Middle frontal gyrus (tissue), 1 donor: ENCODE measurements around the gene SDK2.

ENCODE experiments used
- DNase-seq: peaks from one replicate; pipeline ENCODE4 v3.0.0-alpha.2; 2015; ENCODE audit warnings: low spot score; ENCODE audit errors: extremely low spot score

Gene SDK2

DNA sequence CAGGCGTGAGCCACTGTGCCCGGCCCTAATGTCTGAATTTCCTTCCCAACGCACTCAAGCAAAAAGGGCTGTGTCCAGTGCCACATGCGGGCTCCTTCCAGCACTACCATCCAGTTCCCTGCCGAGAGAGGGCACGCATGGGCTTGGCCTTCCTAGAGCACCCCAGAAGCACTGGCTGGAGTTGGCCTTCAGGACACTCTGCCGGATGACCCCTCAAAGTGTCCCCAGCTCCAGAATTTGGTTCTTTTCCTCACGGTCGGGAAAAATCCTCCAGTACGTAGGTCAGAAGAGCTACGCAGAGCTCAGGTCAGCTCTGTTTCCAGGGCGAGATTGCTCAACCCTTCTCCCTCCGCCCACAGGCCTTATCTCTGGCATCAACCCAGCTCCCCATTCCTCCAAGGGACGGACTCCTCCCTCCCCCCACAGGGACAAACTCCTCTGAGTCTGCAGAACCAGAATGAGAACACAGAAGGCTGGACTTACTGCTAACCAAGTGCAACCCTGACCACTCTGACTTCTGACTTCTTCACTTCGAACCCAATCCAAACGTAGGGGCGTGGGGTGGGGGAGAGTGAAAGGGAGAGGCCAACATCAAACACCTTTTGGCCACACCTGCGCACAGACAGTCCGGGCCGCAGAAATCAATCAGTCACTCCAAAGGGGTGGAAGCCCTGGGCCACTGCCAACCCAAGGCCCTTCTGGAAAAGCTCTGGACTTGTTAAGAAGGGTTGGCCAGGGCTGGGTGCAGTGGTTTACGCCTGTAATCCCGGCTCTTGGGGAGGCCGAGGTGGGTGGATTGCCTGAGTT lies 336.0 kb downstream of the SDK2 start:
- no peak for DNase-seq

DNA sequence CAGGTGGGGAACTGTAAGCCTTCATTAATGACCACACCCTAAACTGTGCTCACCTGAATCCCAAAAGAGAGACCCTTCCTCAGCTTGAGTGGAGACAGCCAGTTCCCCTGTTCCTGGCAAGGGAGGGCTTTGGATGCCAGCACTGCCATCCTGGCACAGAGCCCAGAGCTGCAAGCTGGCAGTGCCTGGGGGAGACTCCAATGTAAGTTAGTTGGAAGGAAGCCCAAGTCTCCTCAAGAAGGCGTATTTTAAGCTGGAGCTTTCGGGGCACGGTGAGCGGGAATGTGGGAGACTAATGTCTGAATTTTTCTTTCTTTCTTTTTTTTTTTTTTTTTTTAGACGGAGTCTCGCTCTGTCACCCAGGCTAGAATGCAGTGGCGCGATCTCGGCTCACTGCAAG lies 337.1 kb downstream of the SDK2 start:
- peak; percentile 51 for DNase-seq

DNA sequence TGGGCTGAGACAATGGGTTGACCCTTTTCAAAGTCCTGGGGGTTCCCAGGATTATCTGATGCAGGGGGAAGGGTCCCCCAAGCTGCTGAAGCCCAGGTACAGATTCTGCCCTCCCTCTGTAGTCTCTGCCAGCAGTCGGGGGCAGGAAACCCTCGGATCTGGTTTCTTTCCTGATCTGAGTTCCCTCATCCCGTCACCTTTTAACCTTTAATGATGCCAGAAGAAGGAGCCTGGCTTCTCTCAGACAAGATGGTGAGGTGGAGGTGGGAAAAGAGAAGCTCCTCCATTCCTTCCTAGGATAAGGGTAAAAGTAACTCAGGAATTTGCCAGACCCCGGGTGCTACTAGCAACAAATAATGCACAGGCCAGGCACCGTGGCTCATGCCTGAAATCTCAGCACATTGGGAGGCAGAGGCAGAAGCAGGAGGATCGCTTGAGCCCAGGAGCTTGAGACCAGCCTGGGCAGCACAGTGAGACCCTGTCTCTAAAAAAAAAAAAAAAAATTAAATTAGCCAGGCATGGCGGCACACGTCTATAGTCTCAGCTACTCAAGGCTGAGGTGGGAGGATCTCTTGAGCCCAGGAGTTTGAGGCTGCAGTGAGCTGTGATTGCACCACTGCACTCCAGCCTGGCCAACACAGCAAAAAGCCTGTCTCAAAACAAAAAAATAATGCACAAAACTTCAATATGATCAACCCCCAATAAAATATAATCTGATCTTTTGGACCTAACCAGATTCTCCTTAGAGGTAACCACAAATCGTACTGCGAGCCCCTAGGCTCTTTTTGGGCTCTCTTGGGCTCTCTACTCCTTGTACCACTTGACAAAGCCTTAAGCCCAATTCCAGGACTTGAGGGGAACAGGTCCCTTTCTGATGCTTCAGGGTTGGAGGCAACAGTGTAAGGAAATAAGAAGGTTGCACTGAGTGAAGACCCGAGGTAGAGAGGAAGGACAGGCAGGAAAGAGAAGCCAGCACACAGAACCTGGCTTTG lies 338.1 kb downstream of the SDK2 start:
- no peak for DNase-seq

DNA sequence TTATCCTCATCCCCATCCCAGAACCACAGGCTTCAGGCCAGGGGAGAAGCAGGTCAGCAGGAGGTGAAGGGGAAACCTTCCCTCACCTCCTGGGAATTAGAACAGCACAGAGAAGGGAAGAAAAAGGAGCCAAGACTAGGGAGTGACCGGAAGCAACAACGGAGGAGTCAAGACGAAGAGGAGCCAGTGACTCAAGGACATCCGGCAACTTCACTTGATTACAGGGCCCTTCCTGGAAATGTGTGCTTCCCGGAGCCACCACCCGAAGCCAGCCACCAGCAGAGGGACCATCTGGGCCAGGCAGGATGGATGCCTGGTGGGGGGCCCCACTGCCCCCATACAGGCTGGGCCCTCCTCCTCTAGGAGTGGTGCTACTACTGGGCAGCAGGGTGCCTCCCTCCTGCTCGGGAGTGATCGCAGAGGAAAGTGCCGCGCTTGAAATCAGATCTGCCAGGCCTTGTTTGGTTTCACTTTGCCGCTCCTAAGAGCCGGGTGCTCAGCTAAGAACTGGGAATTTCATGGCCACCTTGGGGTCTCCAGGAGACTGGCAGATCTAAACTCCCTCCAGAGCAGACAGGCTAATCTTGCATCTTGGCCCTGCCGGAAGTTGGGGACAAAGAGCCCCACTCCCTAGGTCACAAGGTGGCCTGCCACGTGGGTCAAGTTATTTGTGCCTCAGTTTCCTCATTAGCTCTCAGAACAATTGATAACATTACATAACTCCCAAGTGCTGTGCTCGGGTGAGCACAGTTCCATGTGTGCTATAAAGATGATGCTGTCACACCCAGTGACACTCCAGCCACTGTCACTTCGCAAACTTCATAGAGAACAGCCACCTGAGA lies 339.1 kb downstream of the SDK2 start:
- DNase-seq: no peak

DNA sequence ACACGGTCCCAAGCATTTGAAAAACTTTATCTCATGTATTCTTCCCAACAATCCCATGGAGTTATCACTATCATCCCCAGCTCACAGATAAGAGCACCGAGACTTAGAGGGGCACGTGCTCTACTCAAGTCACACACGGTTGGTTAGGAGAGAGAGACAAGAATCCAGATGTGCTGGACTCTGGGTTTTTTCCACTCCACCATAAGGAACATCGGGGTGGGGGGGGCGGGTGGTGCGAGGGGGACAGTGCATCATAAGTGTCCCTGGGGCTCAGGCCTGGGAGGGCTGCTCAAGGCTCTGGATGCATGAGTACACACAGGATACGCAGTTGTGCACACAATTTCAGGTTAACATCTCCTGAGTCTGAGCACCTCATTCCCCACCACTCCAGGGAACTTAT lies 339.8 kb downstream of the SDK2 start:
- no peak for DNase-seq

DNA sequence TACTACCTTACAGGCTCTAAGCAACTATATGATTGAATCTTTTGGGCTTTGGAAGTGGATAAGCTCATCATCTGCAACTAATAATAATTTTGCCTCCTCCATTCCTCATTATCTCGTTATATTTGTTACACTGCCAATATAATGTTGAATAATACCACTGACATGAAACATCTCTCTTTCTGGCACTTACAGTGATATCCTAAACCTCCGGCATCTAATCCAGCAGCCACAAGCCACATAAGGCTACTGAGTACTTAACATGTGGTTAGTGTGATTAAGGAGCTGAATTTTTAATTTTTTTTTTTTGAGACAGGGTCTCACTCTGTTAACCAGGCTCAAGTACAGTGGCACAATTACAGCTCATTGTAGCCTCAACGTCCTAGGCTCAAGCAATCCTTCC lies 342.1 kb downstream of the SDK2 start:
- no peak for DNase-seq

DNA sequence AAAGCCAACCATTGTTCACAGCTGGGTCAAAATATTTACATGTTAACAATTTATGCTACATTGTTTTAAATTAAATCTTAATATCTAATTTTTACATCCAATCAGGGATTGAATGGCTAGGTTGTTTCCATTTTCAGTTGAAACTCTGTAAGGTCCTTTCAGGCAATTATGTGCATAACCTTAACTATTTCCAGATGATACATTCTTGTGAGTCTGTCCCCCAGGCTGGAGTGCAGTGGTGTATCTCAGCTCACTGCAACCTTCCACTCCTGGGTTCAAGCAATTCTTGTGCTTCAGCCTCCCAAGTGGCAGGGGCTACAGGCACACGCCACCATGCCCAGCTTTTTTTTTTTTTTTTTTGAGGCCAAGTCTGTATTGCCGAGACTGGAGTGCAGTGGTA lies 342.9 kb downstream of the SDK2 start:
- DNase-seq: no peak

DNA sequence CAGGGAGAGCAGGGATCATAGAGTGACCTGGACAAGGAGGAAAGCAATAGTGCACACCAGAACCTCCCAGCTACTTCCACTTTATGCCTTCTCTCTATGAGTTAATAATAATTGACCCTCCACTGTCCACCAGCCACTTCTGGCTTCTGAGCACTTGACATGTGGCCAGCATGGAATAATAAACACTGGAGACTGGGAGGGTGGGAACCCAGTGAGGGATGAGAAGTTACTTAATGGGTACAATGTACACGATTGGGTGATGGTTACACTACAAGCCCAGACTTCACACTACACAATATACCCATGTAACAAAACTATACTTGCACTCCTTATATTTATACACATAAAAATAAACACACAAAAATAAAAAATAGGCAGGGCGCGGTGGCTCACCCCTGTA lies 343.9 kb downstream of the SDK2 start:
- no peak for DNase-seq

DNA sequence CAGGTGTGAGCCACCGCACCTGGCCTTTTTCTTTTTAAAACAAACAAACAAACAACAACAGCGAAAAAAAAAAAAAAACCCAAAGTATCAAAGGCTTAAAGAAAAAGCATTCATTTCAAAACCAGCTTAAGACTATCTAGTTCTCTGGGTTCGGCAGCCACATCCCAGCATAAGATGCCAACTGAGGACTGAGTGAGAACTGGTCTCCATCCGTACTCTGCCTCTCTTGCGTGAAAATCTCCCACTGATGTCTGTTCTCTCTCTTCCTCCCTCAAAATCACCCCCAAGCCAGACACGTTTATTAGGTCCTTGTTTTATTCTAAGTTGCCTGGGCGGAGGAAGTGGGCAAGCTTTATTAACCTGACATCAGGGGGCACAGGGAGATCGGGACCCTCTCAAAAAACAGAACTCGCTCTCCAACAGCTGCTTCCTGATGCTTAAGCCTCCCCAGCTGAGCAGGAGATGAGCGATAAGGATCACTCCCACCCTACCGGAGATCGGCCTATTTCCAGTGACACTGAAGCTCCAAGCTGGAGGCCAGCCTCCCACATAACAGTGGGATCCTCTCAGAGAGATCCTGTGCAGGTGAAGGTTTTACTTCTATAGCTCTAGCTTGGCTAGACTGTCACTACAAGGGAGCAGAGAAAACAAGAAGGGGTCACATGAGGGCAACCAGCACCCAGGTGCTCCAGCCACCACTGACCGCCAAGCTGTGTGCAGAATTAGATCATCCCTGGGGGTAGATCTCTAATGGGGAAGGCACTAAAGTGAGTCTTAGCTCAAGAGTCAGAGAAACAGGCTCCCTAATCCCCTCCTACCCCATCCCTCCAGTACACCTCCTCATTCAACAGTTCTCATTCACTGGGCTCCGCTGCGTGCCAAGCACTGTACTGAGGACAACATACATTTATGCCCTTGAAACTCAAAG lies 346.0 kb downstream of the SDK2 start:
- no peak for DNase-seq

DNA sequence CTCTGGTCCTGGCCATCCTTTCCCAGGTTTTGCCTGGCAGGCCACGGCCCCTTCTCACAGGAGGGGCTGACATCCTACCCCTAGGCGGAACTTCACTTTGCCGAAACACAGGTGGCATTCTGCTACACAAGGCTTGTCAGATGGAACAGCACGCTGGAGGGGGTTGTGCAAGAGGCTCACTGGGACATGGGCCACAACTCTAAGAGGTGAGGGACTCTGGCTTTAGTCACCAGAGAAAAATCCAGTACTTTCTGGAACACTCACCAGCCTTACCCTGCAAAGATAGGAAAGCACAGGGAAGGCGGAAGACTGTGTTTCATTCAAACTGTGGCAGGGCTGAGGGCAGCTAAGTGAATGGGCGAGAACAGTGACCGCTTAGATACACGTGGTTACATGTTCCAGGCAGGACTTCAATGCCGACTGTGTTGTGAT lies 350.7 kb downstream of the SDK2 start:
- DNase-seq: no peak

DNA sequence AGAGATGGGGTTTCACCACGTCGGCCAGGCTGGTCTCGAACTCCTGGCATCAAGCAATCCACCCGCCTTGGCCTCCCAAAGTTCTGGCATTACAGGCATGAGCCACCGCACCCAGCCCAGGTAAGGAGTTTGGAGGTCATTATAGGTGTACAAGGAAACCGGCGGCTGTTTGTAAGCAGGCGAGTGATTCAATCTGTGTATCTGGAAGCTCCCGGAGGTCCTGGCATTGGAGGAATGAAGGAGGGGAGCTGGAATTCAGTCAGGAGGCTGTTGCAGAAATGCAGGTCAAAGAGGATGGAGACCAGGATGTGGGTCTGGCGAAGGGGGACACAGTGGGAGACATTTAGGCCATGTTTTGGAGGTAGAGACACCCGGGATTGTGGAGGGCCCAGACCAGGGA lies 351.2 kb downstream of the SDK2 start:
- no peak for DNase-seq

DNA sequence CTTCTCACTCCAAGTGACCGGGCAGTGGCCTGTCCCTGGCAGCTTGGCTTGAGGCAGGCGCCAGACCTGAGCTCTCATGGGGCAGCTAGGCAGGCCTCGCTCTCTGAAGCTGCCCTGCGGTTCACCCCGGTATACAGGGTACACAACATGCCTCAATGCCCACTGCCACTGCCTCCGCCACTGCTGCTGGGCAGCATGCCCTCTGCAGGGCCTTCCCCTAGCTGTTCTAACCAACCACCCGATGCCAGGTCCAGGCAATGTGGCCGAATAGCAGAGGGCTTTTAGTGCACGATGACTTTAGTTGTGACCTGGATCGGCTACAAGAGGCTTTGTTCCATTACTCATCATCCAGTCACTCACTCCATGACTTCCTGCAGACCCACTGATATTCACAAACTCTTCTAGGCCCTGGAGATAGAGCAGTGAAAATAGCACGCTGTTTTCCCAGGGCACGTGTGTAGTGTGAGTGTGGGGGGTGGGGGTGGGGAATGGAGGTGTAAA lies 352.2 kb downstream of the SDK2 start:
- no peak for DNase-seq

DNA sequence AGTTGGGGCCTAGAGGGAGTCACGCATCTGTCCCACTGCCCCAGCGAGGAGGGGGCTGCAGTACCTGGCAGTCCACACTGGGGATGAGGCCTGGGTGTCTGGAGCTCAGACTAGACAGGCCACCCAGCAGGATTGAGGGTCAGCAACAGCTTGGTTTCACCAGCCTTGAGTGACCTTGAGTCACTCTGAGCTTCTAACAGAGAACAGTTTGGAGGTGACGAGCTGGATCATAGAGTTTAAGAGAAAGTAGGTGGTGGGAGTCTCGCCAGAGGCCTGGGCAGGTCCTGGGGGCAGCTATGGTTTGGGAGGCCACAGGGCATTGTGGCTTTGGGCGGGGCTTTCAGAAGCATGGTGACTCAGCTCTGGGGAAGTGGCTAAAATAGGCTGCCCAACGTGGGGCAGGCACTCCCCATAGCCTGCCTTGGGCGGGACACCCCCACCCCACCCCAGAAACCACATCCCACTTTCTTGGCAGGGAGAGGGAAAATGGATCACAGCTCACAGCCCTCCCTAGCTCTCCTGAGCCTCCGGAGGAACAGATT lies 352.9 kb downstream of the SDK2 start:
- no peak for DNase-seq

DNA sequence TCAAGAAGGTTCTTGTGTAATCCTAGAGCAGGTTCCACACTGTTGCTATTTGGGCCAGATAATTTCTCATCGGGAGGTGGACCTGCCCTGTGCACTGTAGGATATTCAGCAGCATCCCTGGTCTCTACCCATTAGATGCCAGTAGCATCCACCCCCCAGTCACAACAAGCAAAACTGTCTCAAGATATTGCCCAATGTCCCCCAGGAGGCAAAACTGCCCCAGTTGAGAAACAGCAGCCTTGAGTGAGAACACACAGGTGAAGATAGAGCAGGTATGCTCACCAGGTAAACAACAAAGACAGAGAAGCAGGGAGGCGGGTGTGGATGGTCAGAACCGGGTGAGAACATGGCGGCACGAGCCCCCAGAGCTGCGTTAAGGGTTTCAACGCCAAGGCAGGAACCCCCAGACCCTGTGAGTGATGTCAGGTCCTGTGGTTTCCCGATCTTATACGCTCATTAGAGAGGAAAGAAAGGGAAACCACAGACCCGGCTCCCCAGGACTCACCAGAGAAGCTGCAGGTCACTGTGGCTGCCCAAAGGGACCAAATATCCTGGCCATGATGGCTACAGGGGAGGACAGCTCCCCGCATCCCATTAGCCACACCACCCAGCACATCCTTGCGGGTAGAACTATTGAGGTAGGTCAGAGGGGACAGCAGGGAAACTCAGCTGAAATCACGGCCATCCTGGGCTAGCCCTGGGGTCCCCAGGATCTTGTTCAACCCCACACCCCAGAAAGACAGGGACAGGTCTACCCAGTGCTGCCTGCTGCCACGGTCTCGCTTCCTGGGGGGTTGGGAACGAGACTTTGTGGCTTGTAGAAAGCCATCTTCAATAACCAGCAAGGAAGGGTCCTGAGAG lies 353.6 kb downstream of the SDK2 start:
- DNase-seq: no peak

DNA sequence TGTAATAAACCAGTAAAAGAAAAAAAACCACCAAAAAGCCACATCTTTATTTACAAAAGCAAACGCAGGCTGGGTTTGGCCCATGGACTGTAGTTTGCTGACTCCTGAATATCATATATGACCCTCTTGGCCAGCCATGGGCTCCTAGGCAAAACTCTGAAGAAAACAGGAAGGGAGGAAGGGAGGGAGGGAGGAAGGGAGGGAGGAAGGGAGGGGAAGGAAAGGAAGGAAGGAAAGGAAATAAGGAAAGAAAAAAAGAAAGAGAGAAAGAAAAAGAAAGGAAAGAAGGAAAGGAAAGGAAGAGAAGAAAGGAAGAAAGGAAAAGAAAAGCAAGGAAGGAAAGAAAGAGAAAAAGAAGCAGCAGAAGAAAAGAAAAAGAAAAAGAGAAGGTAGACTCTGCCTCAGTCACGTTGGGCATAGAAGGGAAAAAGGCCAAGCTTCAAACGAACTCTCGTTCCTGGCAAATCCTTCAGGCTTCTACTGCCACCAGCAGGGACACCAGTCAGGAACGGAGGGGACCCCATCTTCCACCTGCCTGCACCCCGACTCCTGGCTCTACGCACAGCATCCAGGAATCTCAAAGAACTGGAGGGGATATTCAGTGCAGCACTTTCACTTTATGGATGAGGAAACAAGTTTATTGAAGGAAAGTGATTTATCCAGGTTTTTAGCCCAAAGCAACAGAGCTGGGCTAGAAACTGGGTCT lies 354.5 kb downstream of the SDK2 start:
- DNase-seq: no peak

DNA sequence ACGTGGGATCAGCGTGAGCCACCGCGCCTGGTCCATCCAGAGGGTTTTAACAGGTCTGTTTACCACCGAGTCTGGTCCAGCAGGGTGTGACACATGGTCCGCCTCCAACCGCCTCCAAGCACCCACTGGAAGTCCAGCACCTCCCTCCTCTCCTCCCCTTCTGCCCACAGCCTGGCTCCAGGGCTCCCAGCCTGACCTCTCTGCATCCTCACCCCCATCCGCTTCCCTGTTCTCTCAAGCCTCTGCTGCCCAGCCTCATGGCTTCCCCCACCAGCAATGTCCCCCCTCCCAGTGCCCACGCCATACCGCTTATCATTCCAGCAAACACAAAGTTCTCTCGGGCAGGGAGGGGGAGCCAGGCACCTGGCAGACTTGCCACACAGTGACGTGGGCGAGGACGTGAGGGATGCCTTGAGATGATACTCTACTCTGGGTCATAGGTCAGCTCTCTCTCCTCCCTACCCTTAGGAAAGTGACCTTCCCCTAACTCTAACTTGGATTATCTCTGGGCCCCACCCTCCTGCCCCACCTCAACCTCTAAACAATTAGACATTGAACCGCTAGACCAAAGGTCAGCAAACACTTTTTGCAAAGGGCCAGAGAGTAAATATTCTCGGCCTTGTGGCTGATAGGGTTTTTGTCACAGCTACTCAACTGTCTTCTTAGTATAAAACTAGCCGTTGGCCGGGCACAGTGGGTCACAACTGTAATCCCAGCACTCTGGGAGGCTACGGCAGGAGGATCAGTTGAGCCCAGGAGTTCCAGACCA lies 355.5 kb downstream of the SDK2 start:
- DNase-seq: no peak

DNA sequence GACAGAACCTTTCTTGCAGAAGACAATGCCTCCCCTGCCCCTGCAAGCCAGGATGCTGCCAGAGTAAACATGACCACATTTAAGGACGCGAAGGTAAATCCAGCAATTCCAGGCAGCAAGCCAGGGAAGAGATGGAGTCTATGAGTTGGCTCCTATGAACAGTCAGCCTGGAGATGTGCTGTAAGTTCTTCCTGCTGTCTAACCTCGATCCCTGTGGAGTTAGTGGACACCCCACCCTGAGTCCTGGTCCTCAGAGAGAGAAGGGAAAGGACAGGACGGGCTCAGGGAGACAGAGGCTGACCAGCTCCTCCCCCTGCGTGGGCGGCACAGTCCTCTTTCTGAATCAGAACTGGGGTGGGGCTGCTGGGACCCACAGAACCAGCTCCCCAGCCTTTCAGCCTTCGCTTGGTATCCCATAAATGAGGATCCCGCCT lies 357.4 kb downstream of the SDK2 start:
- DNase-seq: no peak
